ENCODE data around the gene EMX2. TPM values are rescaled to one million over a fixed set of nuclear protein-coding genes. Genes with fewer than 3 reads are reported as not detected.

The EMX2 gene
- not detected in 2 replicates for total RNA-seq

DNA sequence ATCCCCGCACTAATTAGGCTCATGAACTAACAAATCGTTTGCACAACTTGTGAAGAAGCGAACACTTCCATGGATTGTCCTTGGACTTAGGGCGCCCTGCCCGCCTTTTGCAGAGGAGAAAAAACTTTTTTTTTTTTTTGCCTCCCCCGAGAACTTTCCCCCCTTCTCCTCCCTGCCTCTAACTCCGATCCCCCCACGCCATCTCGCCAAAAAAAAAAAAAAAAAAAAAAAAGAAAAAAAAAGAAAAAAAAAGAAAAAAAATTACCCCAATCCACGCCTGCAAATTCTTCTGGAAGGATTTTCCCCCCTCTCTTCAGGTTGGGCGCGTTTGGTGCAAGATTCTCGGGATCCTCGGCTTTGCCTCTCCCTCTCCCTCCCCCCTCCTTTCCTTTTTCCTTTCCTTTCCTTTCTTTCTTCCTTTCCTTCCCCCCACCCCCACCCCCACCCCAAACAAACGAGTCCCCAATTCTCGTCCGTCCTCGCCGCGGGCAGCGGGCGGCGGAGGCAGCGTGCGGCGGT is at the start of gene EMX2:
EMX2 (plus strand) TSS at position 41 of the 519 bp plus-strand sequence. CDS start 522 bp downstream, outside the sequence.

Other genes starting within 250 kb of the EMX2 start
- 33.8 and 48.6 TPM in 2 replicates for gene PDZD8, start 167.3 kb upstream of the EMX2 start, total RNA-seq

All from nasal cavity respiratory epithelium epithelial cell of viscerocranial mucosa (primary cell).